IPS-18a (cell line): ENCODE measurements around the gene IL22RA1.

Experiments
- H3K27ac ChIP-seq: one replicate; pipeline ENCODE4 v1.5.1; 2013; ENCODE audit warnings: low read length
- H3K27me3 ChIP-seq: one replicate; pipeline ENCODE4 v1.6.1; 2013; ENCODE audit warnings: mild to moderate bottlenecking, low read length; ENCODE audit not compliant: control insufficient read depth, insufficient read depth
- H3K36me3 ChIP-seq: one replicate; pipeline ENCODE4 v1.6.1; 2013; ENCODE audit warnings: low read depth, low read length; ENCODE audit not compliant: control insufficient read depth
- H3K4me1 ChIP-seq: one replicate; pipeline ENCODE4 v1.6.1; 2013; ENCODE audit warnings: low read depth, low read length; ENCODE audit not compliant: control insufficient read depth
- H3K4me3 ChIP-seq: one replicate; pipeline ENCODE4 v1.5.1; 2013; ENCODE audit warnings: low read length
- H3K9ac ChIP-seq: one replicate; pipeline ENCODE4 v1.6.1; 2013; ENCODE audit warnings: mild to moderate bottlenecking, low read length, moderate library complexity
- H3K9me3 ChIP-seq: one replicate; pipeline ENCODE4 v1.6.1; 2013; ENCODE audit warnings: low read depth, low read length; ENCODE audit not compliant: control insufficient read depth

The IL22RA1 gene

DNA sequence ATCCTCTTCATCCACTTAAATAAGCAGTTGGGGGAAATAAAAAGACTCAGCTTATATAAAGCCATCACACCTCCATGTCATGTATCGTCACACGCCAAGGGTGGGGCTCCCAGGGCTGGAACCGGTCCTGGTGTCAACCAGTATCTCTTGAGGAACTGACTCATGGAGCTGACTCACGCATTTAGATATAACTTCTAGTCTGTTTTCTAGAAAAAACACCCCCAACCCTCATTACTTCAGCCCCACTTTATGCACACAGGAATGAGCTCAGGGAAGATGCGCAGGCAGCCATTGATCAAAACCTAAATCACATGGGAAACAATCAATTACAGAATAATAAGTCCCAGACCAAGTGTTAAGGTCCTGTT is 6.9 kb upstream of the IL22RA1 start:
- H3K9ac ChIP-seq, result peak overlapping the region; percentile 96
- no peaks in the 10 kb centered on the region for H3K9me3 ChIP-seq
- peaks cover 20% of the 10 kb centered on the region for H3K4me1 ChIP-seq
- H3K27ac ChIP-seq, result no peak overlapping the region
- H3K36me3 ChIP-seq, result no peaks in the 10 kb centered on the region
- H3K27me3 ChIP-seq, result no peaks in the 10 kb centered on the region
- peak overlapping the region; percentile 62 for H3K4me3 ChIP-seq

DNA sequence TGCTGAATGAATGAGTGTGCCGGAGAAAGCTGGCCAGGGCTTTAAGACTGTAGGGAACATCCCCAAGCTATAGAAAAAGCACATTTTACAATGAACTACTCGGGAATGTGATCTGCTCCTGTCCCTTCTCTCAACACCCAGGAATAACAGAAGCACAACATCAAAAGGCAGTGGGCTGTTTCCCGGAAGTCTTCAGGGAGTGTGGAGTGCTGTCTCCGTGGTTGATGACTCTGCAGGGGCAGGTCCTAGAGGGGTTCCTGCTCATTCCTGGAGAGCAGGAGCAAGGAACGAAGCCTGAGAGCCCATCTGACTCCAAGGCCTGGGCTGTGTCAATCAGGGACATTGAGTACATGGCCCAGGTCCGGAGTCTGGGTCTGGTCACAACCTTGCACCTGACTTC is 4.9 kb upstream of the IL22RA1 start:
- peaks cover 17% of the 10 kb centered on the region for H3K4me1 ChIP-seq
- no peaks in the 10 kb centered on the region for H3K36me3 ChIP-seq
- H3K9ac ChIP-seq, result no peak overlapping the region
- H3K4me3 ChIP-seq, result no peak overlapping the region
- H3K27ac ChIP-seq, result no peak overlapping the region
- H3K27me3 ChIP-seq, result no peaks in the 10 kb centered on the region
- H3K9me3 ChIP-seq, result no peaks in the 10 kb centered on the region

DNA sequence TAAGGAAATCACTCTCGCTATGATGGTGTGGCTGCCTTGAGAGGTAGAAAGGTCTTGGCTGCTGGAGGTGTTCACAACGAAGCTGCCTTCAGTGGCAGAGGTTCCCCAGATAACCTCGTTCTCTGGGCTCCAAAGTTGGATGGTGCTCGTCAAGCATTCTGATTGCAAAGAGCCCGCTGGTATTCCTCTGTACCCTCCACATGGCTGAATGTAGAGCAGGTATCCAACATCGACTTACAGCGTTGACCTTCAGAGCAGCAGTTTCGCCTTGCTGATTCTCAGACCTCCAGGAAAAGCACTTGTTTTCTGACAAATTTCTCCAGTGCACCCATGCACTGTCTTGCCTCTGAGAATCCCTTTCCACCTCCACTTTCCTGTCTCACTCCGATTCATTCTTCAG is 4.3 kb upstream of the IL22RA1 start:
- peaks cover 17% of the 10 kb centered on the region for H3K4me1 ChIP-seq
- H3K36me3 ChIP-seq, result no peaks in the 10 kb centered on the region
- H3K4me3 ChIP-seq, result no peak overlapping the region
- H3K9ac ChIP-seq, result no peak overlapping the region
- H3K27me3 ChIP-seq, result no peaks in the 10 kb centered on the region
- no peaks in the 10 kb centered on the region for H3K9me3 ChIP-seq
- no peak overlapping the region for H3K27ac ChIP-seq

GRCh38 chr1:24141311-24141997 is 1.5 kb downstream of the IL22RA1 start:
- H3K27ac ChIP-seq, result no peak overlapping the region
- H3K4me1 ChIP-seq, result no peaks in the 10 kb centered on the region
- no peaks in the 10 kb centered on the region for H3K9me3 ChIP-seq
- H3K4me3 ChIP-seq, result no peak overlapping the region
- no peak overlapping the region for H3K9ac ChIP-seq
- H3K36me3 ChIP-seq, result no peaks in the 10 kb centered on the region
- H3K27me3 ChIP-seq, result no peaks in the 10 kb centered on the region

DNA sequence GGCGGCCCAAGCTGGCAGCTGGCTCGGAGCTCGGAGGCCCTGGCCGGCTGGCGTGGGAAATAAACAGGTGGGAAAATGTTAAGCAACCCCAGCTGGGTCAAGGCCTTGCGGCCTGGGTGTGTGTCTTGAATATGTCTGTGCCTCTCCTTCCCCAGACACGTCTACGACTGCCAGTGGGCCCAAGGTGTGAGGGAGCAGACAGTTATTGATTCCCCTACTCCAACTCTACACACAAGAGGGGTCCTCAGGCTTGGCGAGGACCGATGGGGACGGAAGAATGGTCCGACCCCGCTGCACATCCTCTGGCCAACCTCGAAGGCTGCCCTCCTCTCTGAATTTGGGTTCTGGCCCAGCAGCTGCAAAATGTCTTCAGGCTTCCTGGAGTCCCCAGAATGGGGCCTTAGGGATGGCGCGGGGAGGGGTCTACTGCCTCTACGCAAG is 2.2 kb downstream of the IL22RA1 start:
- no peaks in the 10 kb centered on the region for H3K36me3 ChIP-seq

DNA sequence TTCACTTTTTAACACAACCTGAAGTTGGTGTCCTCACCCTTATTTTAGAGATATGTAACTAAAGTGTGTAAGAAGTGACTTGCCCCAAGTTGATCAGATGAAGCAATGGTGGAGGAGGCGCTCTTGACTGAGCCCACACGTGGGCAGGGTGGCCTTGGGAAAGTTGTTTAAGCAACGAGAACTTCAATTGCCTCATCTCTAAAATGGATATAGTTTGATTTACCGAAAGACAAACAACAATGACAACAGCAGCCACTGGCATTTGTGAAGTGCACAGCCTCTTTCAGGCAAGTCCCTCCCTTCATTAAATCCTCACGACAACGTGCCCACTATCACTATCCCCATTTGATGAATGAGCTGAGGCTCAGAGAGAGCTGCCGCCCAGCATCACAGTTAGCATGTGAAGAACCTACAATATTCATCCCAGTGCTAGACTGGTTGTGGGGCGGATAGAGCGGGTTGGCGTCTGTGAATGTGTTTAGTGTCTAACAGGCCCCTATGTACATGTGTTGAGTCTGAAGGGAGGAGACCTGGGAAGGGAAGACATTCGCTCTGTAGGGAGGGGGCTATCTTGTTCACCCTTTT is 3.0 kb downstream of the IL22RA1 start:
- Histone ChIP-seq H3K27ac (no peak overlapping the region), H3K9me3 (no peaks in the 10 kb centered on the region), H3K4me1 (no peaks in the 10 kb centered on the region), H3K36me3 (no peaks in the 10 kb centered on the region), H3K9ac (no peak overlapping the region), H3K27me3 (no peaks in the 10 kb centered on the region), H3K4me3 (no peak overlapping the region)

More for the DNA sequence above, 2.2 kb downstream of the IL22RA1 start:
- Histone ChIP-seq H3K27ac (no peak overlapping the region), H3K4me3 (no peak overlapping the region), H3K27me3 (no peaks in the 10 kb centered on the region), H3K9me3 (no peaks in the 10 kb centered on the region), H3K9ac (no peak overlapping the region), H3K4me1 (no peaks in the 10 kb centered on the region)

GRCh38 chr1:24139222-24139489 is 3.8 kb downstream of the IL22RA1 start:
- Histone ChIP-seq H3K27me3 (no peaks in the 10 kb centered on the region), H3K9ac (no peak overlapping the region), H3K27ac (no peak overlapping the region), H3K4me1 (no peaks in the 10 kb centered on the region), H3K36me3 (no peaks in the 10 kb centered on the region), H3K9me3 (no peaks in the 10 kb centered on the region), H3K4me3 (no peak overlapping the region)

GRCh38 chr1:24138476-24139221 is 4.3 kb downstream of the IL22RA1 start:
- Histone ChIP-seq H3K9me3 (no peaks in the 10 kb centered on the region), H3K36me3 (no peaks in the 10 kb centered on the region), H3K9ac (no peak overlapping the region), H3K4me1 (no peaks in the 10 kb centered on the region), H3K27ac (no peak overlapping the region), H3K27me3 (no peaks in the 10 kb centered on the region), H3K4me3 (no peak overlapping the region)

- Histone ChIP-seq H3K9me3 (no peaks in the 10 kb centered on the region), H3K4me3 (no peak overlapping the region)
These were observed 5.9 kb downstream of the IL22RA1 start for GRCh38 chr1:24136956-24137539.

DNA sequence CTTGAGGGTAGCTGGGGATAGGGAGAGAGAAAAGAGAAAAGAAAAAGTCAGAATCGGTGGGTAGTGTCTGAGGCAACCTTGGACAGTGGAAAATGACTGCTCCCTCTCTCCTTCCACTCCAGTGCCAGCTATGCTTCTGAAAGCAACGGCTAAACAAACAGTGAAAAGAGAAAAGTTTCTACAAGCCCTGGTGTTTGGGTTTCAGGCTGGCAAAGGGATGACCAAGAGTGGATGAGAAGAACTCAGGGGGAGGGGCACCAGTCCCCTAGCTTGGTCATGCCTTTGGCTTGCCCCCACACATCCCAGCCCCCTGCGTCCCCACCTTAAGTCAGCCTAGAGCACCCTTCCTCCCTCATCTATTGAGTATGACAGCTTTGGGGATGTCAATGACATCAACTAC is 8.6 kb downstream of the IL22RA1 start:
- Histone ChIP-seq H3K27ac (no peak overlapping the region), H3K36me3 (no peaks in the 10 kb centered on the region), H3K9ac (no peak overlapping the region), H3K9me3 (no peaks in the 10 kb centered on the region), H3K27me3 (no peaks in the 10 kb centered on the region), H3K4me1 (no peaks in the 10 kb centered on the region), H3K4me3 (no peak overlapping the region)

More at GRCh38 chr1:24136956-24137539, 5.9 kb downstream of the IL22RA1 start:
- H3K9ac ChIP-seq, result no peak overlapping the region
- no peaks in the 10 kb centered on the region for H3K36me3 ChIP-seq
- no peaks in the 10 kb centered on the region for H3K27me3 ChIP-seq
- no peak overlapping the region for H3K27ac ChIP-seq
- no peaks in the 10 kb centered on the region for H3K4me1 ChIP-seq

GRCh38 chr1:24133819-24134218 is 9.1 kb downstream of the IL22RA1 start:
- Histone ChIP-seq H3K4me1 (peaks cover 4% of the 10 kb centered on the region), H3K9me3 (no peaks in the 10 kb centered on the region), H3K4me3 (no peak overlapping the region), H3K9ac (no peak overlapping the region), H3K27ac (no peak overlapping the region), H3K36me3 (no peaks in the 10 kb centered on the region), H3K27me3 (no peaks in the 10 kb centered on the region)
